Measurements from ENCODE around the gene CLCN7. TPM values are rescaled to one million over a fixed set of nuclear protein-coding genes. Genes with fewer than 3 reads are reported as not detected.

The CLCN7 gene
- total and polyA plus RNA-seq, 9 of the 15 experiments (the other 6 are each of a cell fraction or from before 2014, with no cell fraction given): 0.06 to 126 (median 18.7) TPM

GRCh38 chr16:1474796-1475551 is at the start of gene CLCN7 (continued):
- TF ChIP-seq REST (IDR thresholded peaks at IDR 0.05; ENCODE audit: borderline replicate concordance): peak; percentile 99
- peak; percentile 55; the same call in 1 of the 2 replicates for TF ChIP-seq REST (CRISPR knock-in tag; IDR thresholded peaks at IDR 0.05; ENCODE audit: low read depth)
- TF ChIP-seq USF2 (CRISPR knock-in tag; IDR thresholded peaks at IDR 0.05): peak; percentile 99
- peak; percentile 43; the same call in 1 of the 2 replicates for TF ChIP-seq ZSCAN32 (CRISPR knock-in tag; IDR thresholded peaks at IDR 0.05)
- peak; percentile 90 for TF ChIP-seq ZNF12 (CRISPR knock-in tag; IDR thresholded peaks at IDR 0.05)
- TF ChIP-seq CHD2 (IDR thresholded peaks at IDR 0.05; ENCODE audit: low read depth, low read length): peak; percentile 40; the same call in 1 of the 2 replicates
- TF ChIP-seq GTF3C2 (IDR thresholded peaks at IDR 0.05; ENCODE audit: borderline replicate concordance, extremely low read depth, insufficient read length): no peak
- no peak for TF ChIP-seq PHF21A (IDR thresholded peaks at IDR 0.05; ENCODE audit: borderline replicate concordance, low read depth)
- no peak for TF ChIP-seq PHTF2 (CRISPR knock-in tag; IDR thresholded peaks at IDR 0.05)
- TF ChIP-seq CAMTA2 (CRISPR knock-in tag; conservative IDR thresholded peaks at IDR 0.05): peak; percentile 79; the same call in 1 of the 2 replicates
- 0 out of 2 replicates have a peak, but pooled peaks have one; percentile 21 for TF ChIP-seq MTA1 (IDR thresholded peaks at IDR 0.05; ENCODE audit: borderline replicate concordance)
- no peak for TF ChIP-seq ZC3H11A (IDR thresholded peaks at IDR 0.05; ENCODE audit: low read depth, low read length)

All from K562 (cell line).